Right lobe of liver (tissue), 4 donors: ENCODE results near the gene PREX1.

ENCODE experiments used
- POLR2A ChIP-seq: fragments of 450-650 bp; IDR thresholded peaks from one replicate; pipeline ENCODE4 v1.6.1; 2017; ENCODE audit warnings: antibody characterized with exemption, mild to moderate bottlenecking
- TF ChIP-seq, protein P1 (sequence below), 4 donors: fragments of 200-600 bp in 3 of 4; fragments of 450-650 bp in 1 of 4; IDR thresholded peaks; one replicate each; pipeline versions ENCODE4 v1.5.1 to v1.8.0; 2016 to 2022; ENCODE audit warnings: antibody characterized with exemption in 4 of 4, mild to moderate bottlenecking in 2 of 4
- donor health status: DM: no; HTN: no; CAD: no.
- donor health status: DM: no; HTN: no; CAD: no.
- donor health status: DM: no; HTN: yes; CAD: no.

DNA sequence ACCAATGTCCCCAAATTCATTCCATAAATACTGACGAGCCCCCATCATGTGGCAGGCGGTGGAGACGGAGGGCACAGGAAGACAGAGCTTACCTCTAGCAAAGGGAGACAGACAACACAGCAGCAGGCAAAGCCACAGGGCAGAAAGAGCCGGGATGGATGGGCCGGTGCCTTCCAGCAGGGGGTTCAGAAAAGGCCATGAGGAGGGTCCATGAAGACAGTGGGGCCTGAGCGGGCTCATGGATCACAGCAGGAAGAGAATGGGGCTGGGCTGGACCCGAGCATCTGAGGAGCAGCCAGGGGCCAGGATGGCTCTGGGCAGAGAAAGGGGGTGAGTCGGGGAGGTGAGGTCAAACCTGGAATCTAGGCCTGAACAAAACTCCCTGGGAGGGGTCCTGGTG, 42.0 kb downstream of the PREX1 start:
- TF ChIP-seq, protein P1, sequence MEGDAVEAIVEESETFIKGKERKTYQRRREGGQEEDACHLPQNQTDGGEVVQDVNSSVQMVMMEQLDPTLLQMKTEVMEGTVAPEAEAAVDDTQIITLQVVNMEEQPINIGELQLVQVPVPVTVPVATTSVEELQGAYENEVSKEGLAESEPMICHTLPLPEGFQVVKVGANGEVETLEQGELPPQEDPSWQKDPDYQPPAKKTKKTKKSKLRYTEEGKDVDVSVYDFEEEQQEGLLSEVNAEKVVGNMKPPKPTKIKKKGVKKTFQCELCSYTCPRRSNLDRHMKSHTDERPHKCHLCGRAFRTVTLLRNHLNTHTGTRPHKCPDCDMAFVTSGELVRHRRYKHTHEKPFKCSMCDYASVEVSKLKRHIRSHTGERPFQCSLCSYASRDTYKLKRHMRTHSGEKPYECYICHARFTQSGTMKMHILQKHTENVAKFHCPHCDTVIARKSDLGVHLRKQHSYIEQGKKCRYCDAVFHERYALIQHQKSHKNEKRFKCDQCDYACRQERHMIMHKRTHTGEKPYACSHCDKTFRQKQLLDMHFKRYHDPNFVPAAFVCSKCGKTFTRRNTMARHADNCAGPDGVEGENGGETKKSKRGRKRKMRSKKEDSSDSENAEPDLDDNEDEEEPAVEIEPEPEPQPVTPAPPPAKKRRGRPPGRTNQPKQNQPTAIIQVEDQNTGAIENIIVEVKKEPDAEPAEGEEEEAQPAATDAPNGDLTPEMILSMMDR (IDR thresholded peaks at IDR 0.05) = no peak
- TF ChIP-seq POLR2A = no peak
